NCI-H345 (cell line): Measurements from ENCODE around the gene RANBP3.
"Not testable (repeated sequence)": the region's sequence is repeated elsewhere in the genome, so short reads cannot be mapped to it uniquely, and the experiment has no call there.

ENCODE experiments used
- DNase-seq: peaks from one replicate; lab custom pipeline; 2025; lab: John Stamatoyannopoulos, UW

The RANBP3 gene

DNA sequence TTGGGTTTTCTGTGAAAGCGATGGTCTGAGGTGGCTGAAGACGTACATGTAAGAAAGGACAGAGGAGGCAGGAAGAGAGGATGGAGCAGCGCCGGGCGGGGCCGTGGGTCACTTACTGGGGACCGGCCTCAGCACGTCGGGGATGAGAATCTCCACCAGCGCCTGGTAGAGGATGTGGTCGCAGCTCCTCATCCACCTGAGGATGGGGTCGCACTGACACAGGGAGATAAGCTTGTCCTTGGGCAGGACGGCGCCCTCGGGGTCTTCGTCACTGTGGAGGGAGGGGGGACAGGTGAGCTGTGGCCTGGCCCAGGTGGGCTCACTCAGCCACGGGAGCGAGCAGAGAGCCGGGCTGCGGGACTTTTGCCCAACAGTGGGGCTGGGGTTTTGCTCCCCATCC is 29.0 kb upstream of the RANBP3 start:
- DNase-seq, result no peak

DNA sequence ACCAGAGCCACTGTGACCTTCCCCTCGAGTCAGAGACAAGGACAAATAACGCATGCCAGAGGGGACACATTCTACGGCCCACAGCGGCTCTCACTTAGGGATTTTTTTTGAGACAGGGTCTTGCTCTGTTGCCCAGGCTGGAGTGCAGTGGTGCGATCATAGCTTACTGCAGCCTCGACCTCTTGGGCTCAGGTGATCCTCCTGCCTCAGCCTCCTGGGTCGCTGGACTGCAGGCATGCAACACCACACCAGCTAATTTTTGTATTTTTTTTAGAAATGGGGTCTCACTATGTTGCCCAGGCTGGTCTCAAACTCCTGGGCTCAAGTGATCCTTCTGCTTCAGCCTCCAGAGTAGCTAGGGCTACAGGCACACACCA is 28.1 kb upstream of the RANBP3 start:
- DNase-seq, result not testable (repeated sequence)

DNA sequence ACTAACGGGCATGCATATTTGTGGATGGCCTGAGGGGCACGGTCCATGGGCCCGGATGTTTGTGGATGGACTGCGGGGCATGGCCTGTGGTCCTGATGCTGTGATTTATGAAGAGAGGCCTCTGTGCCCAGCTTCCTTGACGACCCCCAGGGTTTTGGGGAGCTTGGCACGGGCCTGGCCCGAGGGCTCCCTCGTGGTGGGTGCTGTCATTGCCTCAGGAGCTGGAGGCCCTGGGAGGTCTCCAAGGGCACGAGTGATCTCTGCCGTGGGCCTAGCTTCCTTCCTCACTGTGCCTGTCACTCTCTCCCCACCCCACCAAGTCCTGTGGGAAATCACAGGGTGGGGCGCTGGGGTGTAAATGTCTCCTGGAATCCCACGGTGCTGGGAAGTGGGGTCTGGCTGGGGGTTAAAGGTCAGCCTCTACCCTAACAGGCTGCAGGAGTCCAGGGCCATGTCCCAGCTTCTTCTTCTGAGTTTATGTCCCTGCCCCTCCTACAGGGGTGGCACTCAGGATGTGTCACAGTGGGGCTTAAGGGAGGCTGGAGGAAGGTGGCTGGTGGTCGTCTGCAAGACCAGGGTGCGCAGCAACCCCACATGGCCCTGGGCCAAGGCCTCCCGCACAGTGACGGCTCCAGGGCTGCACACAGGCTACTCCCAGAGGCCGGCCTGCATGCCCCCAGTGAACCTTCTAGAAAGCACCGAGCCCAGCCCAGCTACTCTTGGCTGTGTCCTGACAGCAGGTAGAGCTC is 27.6 kb upstream of the RANBP3 start:
- no peak for DNase-seq

DNA sequence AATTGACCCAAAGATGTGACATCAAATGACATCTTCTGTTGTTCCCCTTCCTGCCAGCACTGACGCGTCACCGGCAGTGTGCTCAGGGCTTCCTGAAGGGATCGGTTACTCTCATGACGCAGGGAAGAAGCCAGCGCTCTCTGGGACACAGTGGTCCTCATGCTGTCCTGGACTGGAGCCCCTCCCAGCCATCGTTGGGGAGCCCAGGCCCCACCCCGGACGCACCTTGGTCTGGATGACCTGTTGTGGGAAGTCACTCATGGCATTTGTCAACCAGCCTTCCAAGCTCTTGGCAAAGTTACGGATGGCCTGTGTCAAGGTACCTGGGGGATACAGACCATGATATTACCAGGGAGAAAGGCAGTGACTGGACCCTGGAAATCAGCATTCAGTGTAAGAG is 26.0 kb upstream of the RANBP3 start:
- no peak for DNase-seq

DNA sequence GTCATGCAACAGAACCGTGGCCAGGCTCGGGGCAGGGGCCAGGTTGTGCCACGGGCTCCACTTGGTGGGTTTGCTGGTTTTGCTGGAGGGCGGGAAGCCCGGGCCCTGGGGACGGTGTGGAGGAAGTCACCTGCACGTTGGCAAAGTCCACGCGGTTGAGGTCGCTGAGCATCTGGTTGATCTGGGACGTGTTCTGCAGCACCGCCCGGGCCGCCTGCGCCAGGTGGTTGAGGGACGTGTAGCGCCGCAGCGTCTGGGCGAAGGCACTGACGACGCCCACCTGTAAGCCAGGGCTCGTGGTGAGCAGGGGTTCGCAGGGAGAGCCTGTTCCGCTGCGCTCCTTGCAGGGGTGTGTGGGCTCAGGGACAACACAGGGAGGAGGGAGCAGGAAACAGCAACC is 24.7 kb upstream of the RANBP3 start:
- DNase-seq, result no peak

DNA sequence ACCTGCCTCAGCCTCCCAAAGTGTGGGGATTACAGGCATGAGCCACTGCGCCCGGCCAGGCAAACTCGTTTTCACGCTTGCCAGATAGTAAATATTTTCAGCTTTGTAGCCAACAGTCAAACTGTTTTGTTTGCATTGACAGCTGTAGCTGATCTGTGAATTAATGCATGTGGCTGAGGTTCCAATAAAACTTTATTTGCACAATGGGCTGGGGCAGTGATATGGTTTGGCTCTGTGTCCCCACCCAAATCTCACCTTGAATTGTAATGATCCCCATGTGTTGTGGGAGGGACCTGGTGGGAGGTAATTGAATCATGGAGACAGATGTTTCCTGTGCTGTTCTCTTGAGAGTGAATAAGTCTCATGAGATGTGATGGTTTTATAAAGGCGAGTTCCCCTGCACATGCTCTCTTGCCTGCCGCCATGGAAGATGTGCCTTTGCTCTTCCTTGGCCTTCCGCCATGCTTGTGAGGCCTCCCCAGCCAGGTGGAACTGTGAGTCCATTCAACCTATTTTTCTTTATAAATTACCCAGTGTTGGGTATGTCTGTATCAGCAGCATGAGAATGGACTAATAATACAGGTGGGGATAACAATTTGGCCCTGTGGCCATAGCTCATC is 22.4 kb upstream of the RANBP3 start:
- DNase-seq, result no peak

DNA sequence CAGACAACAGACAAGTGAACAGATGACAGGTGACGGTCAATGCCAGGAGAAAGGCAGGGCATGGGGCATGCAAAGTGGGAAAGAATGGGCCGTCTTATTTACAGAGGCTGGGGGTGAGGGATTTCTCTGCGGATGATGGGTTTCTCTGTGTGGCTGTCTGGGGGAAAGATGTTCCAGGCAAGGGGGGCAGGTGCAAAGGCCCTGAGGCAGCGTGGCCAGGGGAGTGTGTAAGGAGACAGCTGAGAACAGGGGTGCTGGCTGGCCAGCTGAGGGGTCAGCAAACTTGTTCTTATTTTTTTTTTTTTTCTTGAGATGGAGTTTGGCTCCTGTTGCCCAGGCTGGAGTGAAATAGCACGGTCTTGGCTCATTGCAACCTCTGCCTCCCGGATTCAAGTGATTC is 21.8 kb upstream of the RANBP3 start:
- no peak for DNase-seq

DNA sequence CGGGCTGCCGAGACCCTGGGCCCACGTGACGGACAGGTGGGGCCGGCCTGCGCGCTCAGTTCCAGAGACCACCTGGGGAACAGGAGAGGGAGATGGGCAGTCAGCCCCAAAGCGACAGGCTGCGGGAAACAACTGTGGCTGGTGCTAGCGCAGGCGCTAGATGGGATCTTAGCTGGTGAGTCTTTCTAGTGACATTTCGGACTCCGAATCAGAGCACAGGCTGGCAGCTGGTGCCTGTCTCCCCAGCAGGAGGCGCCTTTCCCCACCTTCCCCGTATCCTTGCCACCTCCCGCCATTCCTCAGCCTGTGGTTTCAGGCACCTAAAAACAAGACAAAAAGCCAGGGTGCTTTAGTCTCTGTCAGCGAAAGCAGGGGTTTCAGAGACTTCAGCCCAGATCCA is 19.4 kb upstream of the RANBP3 start:
- DNase-seq, result no peak

DNA sequence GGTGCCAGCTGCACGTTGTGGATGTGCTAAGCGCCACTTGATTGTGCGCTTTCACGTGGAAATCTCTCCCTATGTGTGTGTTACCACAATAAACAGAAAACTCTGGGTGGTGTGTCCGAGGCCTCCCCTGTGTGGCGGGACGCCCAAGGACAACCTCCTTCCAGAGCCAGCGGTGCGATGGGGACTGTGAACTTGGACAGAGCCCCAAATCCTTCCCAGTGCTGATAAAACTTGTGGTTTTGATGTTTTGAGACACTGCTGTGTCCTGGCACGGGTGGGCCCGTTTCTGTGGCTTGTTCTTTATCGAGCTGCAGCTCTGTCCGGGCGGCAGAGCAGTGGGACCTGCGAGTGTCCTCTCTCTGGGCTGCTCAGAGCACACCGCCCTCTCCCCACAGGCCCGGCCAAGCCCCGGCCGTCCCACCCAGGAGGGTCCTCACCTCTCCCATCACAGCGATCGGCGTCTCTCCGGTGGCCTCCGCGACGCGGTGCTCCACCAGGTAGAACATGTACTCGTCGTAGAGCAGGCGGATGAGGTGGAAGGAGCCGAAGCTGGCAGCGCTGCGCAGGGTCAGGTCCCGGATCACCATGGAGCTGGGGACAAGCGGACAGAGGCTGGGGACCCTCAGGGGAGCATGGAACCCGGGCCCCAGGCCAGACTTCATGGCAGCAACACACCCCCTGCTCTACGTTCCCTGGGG is 18.8 kb upstream of the RANBP3 start:
- DNase-seq, result no peak

DNA sequence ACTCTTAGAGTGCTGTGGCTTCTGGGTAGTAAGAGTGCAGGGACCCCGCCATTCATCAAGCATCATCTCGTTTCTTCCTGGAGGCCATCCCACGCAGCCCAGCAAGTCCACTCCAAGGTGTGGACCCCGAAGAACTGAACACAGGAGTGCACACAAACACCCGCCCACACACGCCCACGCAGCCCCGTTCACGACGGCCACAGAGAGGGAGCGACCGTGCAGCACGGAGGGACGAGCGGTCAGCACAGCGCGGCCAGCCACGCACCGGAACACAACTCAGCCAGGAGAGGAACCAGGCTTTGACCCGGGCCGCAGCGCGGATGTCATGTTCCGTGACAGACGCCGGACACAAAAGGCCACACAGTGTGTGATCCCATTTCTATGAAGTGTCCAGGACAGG is 18.2 kb upstream of the RANBP3 start:
- DNase-seq, result no peak

DNA sequence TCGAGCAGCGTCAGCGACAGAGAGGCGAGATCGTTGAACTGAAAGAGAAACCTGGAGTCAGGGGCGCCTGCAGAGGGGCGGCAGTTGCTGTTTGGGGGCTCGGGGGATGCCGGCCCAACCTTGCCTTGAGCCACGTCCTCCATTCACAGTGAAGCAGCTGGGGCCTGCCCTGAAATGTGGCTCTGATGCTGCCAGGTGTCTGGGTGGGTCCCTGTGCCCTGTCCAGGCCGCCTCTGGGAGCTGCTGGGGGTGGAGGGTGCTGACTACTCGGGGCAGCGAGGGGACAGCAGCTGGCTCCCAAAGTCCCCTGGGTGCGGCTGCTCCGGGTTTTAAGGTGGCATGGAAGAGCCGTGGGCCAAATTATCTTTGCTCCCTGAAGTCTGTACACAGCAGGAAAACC is 17.7 kb upstream of the RANBP3 start:
- DNase-seq, result no peak

DNA sequence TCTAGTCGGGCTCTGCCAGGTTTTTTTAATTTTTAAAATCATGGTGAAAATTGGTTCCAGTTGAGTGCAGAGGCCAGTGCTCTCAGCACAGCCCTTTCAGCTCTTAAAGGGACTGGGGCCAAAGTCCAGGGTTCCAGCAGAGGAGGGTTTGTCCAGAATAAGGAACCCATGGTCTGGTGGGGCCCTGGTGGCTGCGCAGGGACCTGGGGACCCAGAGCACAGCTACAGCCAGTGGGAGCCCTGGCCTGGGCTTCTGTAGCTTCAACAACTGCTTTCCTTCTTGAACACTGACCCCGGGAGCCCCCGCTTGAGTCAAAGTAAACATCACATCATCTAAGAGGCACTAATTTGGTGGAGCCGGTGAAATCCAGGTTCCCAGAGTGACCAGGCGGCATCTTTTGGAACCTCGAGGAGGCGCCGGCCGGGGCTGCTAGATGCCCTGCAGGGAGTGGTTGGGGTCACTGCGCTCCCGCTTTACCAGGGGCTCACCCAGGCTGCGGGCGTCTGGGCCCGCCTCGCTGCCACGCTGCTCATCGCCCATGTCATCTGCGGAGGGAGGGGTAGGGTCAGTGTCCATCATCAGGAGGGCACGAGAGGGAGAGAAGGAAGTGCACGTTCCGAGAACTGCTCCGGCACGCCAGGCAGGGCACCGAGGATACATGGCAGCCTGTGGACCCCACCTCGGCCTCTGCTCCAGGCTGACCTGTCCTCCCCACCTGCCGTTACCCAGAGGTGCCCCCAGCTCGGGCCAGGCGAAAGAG is 16.6 kb upstream of the RANBP3 start:
- DNase-seq, result no peak

DNA sequence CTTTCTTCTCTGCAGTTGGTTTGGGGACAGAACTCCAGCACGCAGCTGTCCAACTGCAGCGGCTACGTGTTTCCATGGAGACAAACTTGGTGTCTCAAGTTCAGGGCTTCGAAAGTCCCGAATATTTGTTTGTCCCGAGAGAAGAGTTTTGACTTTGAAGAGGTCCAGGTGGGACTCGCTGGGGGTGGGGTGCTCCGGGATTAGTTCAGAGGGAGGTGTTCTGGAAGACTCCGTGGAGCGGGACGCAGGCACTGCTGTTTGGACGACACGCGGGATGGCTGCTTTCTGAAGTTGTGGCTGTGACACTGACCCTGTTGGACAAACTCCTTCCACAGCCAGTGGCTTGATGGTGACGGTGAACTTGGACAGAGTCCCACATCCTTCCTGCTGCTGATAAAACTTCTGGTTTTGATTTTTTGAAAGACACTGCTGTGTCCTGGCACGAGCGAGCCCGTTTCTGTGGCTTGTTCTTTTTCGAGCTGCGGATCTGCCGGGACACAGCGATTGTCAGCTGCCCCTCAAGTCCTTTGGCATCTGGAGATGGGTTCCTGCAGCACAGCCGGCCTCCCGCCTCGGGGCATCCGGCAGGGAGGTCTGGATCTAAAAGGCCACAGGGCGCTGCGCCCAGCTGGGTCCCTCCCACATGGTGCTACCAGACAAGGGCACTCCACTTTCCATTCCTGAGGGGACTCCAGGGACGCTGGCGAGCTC is 15.9 kb upstream of the RANBP3 start:
- no peak for DNase-seq

DNA sequence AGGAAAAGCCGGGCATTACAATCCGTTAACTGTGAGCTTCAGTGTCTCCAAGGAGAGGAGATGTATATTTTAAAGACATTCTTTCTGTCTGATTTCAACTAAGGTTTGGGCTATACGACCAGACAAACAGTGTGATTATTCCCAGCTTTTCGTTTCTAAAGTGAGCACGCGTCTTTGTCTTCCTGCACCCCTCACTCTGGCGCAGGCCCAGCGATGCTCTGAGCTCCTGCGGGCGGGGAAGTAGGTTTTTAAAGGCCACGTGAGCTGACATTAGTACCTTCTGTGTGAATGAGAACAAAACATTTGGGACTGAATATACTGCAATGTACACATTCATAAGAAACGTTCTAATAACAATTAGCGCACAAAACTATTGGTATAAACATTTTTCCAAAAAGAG is 15.3 kb upstream of the RANBP3 start:
- DNase-seq, result no peak

DNA sequence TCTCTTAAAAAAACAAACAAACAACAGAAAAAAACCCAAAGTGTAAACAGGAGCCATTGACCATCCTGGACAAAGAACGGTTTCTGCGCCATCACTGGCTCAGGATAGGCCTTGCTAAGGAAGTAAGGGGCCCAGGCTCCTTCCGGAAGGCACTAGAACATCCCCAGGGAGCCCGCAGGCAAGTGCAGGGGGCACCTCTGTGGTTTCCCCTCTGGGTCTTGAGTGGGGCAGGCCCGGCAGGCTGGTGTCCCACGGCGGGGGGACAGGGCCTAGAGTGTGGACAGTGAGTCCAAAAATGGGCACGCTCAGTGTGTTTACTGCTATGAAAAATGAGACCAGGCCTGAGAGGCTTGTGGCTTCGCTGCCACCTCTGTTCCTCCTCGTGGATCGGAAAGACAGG is 14.8 kb upstream of the RANBP3 start:
- no peak for DNase-seq

DNA sequence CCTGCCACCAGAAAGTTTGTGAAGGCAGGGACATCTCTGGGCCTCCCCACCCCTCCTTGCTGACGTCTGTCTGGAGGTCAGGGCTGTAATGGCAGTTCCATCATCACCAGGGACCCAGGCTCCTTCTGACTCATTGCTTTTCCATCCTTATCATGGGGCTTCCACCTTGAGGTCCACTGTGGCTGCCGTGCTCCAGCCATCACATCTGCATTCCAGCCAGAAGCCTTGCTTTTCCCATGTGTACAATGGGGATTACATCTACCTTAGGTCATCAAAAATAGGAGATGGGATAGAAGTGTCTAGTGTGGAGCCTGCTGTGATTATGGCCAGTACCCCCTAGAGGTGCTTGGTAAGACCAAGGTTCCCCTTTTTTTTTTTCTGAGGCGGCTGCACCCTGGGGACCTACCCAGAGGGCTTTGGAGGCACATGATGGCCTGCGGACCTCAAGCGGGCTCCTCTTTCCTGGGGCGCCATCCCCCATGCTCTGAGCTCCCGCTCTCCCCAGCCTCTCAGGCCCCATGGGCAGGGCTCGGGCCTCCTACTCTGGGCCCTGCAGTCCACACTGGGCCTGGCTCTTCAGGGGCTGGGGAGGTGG is 13.4 kb upstream of the RANBP3 start:
- no peak for DNase-seq

DNA sequence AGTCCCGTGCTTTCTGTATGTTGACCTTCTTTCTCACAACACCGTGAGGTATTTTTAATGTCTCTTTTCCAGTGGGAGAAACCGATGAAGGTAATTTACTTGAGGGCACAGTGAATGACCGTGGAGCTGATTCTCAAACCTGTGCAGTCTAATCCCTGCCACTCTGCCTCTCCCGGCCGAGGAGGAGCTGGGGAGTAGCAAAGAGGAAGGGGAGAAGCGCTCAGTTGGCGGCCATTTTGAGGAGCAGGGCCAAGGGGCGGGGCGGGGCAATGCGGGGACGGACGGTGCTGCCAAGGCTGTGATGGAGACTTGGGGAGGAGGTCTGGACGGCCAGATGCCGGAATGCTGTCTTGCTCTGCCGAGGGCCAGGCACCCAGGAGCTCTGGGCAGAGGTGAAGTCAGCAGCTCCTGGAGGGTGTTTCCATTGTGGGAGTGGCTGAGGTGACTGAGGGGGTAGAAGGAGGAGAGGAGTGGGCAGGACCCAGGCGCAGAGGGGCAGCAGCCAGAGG is 12.4 kb upstream of the RANBP3 start:
- DNase-seq, result peak; percentile 55

DNA sequence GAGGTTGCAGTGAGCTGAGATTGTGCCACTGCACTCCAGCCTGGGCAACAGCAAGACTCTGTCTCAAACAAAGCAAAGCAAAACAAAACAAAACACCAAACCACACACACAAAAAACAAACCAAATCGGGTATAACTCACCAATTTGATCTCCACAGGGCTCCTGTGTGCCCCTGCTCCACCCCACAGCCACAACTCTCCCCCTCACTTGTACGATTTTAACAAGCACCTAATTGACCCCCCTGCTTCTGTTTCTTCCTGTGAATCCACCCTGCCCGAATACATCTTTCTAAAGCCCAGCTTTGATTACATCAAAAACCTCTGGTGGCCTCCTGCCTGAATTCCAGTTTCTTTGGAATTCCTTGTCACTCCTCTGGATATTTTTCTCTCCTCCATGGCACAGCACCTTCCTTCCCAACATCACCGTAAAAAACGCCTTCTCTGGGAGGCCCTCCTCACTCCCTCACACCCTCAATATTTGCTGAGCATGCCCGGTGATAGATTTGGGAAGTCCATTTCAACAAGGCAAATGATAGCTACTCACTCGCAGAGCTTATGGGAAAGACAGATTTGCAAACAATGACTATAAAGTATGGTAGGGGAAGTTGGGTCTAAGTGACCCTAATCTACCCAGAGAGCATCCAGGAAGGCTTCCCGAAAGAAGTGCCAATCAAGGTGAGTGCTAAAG is 11.6 kb upstream of the RANBP3 start:
- DNase-seq, result no peak

DNA sequence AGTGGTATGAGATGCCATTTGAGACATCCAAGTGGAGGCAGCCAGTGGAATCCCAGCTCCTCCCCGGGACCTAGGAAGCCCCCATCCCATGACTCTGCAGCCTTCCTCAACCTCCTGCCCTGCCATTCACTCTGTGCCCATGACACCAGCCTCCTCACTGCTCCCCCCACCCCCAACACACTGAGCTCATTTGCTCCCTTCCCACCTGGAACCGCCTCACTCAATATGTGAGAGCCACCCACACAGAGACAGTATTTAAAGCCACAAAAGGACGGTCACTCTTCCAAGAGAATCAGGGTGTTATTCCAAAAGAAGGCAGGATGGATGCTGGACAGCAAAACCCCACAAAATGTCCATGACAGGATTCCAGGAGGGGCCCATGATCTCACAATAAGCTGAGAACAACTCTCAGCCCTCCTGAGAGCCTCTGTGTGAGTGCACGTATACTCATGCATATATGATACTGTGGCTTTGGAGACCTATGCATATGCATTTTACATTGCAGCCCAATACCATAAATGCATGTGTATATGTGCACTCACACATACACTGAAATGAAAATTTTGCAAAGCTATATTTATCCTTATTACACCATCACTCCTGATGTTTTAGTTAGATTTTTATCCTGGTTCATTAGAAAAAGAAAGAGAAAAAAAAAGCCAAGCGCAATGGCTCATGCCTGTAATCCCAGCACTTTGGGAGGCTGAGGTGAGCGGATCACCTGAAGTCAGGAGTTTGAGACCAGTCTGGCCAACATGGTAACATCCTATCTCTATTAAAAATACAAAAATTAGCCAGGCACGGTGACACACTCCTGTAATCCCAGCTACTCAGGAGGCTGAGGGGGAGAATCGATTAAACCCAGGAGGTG is 10.8 kb upstream of the RANBP3 start:
- DNase-seq, result peak; percentile 25
